VCaP (cell line): Measurements from ENCODE around the gene RNF14.
A peak's percentile ranks its signal among the peaks of the same experiment; 100 is the strongest.

Source experiments
- H3K27ac ChIP-seq: fragments of 450-650 bp; 2 replicates; pipeline ENCODE4 v1.5.1; 2017
- TF ChIP-seq, protein P1 (sequence below): fragments of 450-650 bp; conservative IDR thresholded peaks from 2 replicates; pipeline ENCODE4 v1.5.1; 2017; ENCODE audit warnings: mild to moderate bottlenecking, moderate library complexity

The RNF14 gene

DNA sequence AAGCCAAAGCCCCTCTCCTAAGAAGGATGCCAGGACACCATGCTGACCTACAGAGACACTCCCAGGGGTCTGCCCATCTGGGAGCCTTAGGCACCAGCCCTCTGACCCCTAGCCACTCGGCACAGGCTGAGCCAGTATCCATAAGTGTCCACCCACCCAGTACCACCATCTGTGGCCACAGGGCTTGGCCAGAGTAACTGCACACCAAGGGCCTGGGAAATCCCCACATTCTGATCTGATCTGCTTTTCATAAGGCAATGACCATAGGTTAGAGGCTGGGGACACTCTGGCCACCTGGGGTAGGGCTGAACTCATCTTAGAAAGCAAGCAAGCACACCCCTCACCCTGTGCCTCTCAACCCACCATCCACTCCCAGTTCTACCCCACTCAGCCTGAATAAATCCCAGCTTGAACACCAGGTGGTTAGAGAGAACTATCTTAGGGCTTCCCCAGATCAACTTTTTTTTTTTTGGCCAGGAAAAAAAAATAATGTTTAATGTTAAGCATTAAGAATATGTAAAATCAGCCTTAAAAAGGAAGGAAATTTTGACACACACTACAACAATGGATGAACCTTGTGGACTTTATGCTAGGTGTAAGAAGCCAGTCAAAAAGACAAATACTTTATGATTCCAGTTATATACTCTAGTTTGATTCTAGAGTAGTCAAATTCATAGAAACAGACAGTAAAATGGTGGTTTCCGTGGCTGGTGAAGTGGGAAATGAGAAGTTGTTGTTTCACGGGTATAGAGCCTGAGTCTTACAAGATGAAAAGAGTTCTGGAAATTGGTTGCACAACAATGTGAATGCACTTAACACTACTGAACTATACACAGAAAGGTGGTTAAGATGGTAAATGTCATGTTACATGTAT lies 37.7 kb downstream of the RNF14 start:
- TF ChIP-seq, protein P1, sequence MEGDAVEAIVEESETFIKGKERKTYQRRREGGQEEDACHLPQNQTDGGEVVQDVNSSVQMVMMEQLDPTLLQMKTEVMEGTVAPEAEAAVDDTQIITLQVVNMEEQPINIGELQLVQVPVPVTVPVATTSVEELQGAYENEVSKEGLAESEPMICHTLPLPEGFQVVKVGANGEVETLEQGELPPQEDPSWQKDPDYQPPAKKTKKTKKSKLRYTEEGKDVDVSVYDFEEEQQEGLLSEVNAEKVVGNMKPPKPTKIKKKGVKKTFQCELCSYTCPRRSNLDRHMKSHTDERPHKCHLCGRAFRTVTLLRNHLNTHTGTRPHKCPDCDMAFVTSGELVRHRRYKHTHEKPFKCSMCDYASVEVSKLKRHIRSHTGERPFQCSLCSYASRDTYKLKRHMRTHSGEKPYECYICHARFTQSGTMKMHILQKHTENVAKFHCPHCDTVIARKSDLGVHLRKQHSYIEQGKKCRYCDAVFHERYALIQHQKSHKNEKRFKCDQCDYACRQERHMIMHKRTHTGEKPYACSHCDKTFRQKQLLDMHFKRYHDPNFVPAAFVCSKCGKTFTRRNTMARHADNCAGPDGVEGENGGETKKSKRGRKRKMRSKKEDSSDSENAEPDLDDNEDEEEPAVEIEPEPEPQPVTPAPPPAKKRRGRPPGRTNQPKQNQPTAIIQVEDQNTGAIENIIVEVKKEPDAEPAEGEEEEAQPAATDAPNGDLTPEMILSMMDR, result no peak

GRCh38 chr5:142007237-142007544 lies 38.3 kb downstream of the RNF14 start:
- TF ChIP-seq, protein P1, result no peak
- H3K27ac ChIP-seq, result no peak overlapping the region

More for the DNA sequence above, 37.7 kb downstream of the RNF14 start:
- H3K27ac ChIP-seq, result no peak overlapping the region

DNA sequence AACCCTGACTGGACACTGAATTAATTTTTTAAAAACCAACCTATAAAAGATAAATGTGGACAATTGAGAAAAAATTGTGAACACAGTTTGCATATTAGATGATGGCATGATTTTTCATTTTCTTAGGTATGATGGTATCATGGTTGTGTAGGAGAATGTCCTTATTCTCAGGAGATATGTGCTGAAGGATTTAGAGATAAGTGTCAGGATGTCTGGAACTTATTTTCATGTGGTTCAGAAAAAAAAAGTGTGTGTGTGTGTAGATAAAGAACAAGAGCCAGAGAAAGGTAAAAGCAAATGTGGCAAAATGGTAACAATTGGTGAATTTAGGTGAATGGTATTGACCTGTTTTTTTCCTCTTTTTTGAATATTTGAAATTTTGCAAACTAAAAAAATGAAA lies 39.9 kb downstream of the RNF14 start:
- TF ChIP-seq, protein P1, result no peak
- no peak overlapping the region for H3K27ac ChIP-seq

DNA sequence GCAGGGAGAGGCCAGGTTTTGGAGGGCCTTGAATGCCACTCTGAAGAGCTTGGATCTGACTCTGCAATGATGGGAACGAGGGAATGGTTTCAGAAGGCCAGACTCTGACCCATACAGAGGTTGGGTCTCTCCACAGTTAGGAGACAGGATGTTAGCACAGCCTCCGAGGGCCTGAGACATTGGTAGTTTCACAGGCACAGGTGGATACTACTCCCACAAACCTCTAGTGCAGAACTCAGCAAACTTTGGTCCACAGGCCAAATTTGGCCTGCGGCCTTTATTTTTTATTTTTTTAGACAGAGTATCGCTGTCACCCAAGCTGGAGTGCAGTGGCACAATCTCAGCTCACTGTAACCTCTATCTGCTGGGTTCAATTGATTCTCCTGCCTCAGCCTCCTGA lies 41.0 kb downstream of the RNF14 start:
- TF ChIP-seq, protein P1, result no peak
- no peak overlapping the region for H3K27ac ChIP-seq

DNA sequence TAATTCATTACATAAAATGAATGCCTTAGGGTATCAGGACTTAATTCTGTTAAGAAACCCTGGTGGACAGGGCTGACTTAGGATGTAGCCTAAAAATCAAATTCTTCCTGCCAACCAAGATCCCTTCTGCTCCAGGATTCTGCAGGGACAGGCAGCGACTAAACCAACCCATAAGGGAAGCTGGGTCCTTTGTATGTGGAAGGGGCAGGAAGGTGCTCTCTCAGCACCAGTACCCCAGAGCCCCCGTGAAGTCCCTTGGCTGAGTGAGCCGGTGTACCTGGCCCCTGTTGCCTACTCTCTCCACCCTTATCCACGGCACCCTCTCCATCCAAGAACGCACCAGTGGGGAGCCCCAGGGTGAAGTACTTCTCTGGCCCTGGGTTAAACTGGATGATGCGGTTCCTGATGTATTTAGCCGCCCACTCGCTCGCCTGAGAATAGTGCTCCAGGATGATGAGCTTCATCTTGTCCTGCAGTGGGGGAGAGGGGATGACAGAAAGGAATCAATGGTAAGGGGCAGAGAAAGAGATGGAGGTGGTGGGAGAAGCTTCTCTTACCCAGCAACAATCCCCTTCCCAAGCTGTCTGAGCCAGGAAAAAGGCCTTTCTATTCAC lies 42.8 kb downstream of the RNF14 start:
- TF ChIP-seq, protein P1, result no peak
- H3K27ac ChIP-seq, result peak overlapping the region; percentile 88; the same call in 1 of the 2 replicates

GRCh38 chr5:142012186-142012785 lies 43.4 kb downstream of the RNF14 start:
- peak overlapping the region; percentile 88 for H3K27ac ChIP-seq
- TF ChIP-seq, protein P1, result peak; percentile 65

DNA sequence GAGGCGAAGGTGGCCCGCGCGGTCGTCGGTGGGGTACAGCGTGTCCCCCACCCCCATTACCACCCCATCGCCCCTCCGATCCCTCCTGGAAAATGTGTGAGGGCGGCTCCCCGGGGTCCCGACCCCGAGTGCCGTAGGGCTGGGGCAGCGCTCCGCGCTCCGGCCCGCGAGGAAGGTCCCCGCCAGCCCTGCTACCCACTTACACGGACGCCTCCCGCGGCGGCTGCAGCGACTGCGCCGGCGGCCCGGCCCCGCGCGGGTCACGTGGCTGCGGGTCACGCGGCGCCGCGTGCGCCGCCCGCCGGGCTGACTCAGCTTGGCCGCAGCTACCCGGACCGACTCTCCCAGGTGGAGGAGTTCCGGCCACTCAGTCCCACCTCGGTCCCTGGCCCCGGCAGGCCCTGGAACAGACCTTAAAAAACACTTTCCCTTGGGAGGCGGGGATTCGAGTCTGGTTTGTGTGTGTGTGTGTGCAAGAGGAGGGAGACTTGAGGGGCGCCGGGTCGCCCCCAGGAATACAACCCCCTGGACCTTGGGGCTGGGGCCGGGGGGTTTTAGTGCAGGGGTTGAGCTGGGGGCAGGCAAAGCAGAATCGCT lies 44.0 kb downstream of the RNF14 start, which contains the start of gene GNPDA1:
TSS of gene GNPDA1 (minus strand) at position 236 of the 597 bp plus-strand sequence. CDS start 992 bp downstream, outside the sequence.
- H3K27ac ChIP-seq, result peak within 1 kb of the TSS; percentile 88
- TF ChIP-seq, protein P1, result peak; percentile 17; the same call in 1 of the 2 replicates
